CD4-positive, alpha-beta T cell treated with Interleukin-12 subunit alpha and Interleukin-12 subunit beta, for 1 hour (primary cell): Measurements from ENCODE around the gene RRM2.

Experiments used
- DNase-seq: peaks from one replicate; pipeline ENCODE4 v3.0.0-alpha.2; 2020

RRM2 gene

GRCh38 chr2:10160203-10160955 is 37.8 kb downstream of the RRM2 start:
- DNase-seq, result no peak

- DNase-seq, result no peak
Measured at GRCh38 chr2:10161206-10161931, 38.8 kb downstream of the RRM2 start.

DNA sequence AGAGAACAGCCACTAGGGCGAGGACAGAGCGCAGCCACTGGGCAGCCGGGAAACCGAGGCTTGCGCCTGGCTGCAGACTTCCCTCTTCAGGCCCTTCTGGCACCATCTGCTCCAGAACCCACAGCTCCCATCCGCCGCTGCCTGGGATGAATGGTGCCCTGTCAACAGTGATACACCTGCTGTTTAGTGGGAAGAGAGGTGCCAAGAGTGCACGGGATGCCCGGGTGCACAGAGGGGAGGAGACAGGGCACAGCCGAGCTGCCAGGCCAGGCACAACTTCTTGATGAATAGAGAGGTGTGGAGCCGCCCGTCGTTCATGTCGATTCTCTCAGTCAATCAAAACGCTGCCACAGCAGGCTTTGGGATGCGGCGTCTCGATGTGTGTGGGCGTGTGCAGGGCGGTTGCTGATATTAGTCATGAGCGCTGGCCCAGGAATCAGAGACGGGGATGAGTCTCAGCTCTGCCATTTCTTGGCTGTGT is 39.5 kb downstream of the RRM2 start:
- no peak for DNase-seq

- DNase-seq, result no peak
Measured at GRCh38 chr2:10162586-10163497, 40.3 kb downstream of the RRM2 start.

DNA sequence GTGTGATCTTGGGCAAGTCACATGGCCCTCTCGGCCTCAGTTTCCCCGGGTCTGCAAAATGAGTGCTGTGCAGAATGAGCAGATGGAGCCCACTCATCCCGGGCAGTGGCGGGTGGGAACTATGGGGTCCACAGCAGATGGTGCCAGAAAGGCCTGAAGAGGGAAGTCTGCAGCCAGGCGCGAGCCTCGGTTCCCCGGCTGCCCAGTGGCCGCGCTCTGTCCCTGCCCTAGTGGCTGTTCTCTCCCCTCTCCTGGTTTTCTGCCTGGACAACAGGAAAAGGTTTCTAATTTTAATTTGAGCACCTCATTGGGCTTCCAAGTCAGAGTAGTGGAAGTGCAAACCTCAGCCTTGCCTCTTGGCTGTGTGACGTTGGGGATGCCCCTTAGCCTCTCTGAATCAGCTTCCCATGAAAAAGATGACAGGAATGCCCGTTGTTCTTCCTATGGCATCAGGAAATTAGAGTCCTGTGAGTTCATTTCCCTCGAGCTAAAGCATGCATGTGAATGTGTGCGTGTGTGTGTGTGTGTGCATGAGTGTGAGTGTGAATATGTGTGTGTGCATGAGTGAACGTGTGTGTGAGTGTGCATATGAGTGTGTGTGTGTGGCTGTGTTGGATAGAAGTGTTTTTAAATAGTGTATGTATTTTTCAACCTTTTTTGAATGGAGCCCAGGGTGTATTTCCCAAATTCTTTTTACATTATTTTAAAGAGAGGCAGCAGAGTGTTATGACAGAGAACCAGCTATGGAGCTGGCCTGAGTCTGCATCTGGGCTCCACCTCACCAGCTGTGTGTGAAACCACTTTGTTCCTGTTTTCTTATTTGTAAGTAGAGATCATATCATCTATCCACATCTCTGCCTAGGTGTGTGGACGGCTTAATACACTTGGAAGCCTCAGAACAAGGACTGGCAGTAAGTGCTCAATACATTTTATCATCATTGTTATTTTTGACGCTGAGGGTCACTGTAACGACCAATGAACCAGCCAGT is 41.3 kb downstream of the RRM2 start:
- no peak for DNase-seq

- no peak for DNase-seq
Measured at GRCh38 chr2:10164601-10165000, 42.1 kb downstream of the RRM2 start.

- no peak for DNase-seq
Measured at GRCh38 chr2:10165282-10165681, 42.7 kb downstream of the RRM2 start.

- DNase-seq, result no peak
Measured at GRCh38 chr2:10165861-10166675, 43.5 kb downstream of the RRM2 start.

DNA sequence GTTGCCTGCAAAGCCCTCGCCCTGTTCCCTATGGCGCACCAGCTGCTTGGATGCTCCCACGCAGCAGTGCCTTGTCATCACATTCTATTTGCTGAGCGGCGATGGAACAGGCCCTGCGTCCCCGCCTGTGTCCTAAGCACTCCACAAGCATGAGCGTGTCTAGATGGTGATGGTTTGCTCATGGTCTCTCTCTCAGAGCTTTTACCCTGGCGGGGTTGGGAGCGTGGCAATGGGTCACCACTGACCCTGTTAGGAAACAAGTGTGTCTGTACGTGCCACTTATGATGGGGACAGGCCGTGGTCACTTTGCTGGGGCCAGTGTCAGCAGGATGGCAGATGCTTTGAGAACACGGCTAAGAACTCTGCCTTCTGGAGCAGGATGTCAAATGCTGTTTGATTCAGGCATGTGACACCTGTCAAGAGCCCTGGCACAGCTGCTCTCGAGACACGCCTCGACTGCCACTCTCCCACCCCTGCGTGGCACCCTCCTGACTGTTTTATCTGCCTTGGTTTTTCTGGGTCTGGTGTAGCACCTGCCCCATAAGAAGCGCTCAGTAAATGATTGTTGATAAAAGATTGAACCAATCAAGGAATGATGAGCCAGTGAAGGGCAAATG is 44.2 kb downstream of the RRM2 start:
- DNase-seq, result no peak

DNA sequence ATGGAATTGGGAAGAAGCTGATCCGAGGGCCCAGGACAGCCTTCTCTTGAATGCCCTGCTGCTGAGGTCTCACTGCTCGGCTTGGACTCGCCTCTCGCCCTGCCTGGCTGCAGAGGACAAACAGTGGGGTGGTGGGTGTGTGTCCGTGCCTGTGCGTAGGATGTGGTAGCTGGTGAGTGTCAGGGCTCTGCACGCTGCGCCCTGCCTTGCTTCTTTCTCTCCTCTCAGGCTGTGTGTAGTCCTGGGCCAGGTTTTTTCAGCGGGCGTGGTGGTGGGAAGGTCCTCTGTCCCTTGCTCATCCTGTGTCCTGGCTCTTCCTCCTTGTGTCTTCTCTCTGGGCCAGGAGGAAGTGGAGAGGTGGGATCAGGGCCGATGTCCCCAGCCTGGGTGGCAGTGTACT is 44.8 kb downstream of the RRM2 start:
- DNase-seq, result no peak

DNA sequence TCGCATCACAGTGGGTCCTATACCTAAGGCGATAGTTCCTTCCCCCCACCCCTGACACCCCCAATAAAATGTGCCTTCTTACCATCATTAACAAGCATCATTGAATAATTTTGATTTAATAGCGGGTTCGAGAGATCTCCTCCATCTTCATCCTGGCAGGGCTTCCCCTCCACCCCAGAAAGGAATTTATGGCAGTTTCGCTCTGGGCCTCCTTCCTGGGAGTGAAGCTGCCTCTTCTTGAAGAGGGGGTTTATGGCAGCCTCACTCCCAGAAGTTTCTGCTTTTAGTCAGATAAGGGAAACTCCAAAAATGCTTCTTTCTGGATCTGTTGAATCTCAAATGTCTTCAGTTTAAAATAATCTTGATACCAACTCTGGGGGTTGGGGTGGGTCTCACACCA is 45.7 kb downstream of the RRM2 start:
- DNase-seq, result no peak

- no peak for DNase-seq
Measured at GRCh38 chr2:10169053-10169578, 46.6 kb downstream of the RRM2 start.

GRCh38 chr2:10169581-10169980 is 47.0 kb downstream of the RRM2 start:
- DNase-seq, result no peak

DNA sequence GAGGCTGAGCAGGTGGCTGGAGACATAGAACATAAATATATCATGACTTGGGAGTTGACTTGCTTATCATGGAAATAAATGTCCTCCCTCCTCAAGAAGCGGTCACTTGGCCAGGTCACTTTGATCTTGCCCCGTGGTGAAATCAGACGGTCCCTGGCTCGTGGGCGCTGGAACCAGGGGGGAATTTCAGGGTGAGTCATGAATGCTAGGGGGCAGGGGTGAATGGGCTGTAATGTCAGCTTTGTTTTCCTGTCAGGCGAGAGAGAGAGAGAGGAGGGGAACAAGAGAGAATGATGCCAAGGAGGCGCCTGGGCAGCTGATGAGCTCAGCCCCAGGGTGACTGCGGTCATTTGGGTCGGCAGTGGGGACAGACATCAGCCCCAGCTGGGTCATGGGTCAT is 47.7 kb downstream of the RRM2 start:
- DNase-seq, result no peak

DNA sequence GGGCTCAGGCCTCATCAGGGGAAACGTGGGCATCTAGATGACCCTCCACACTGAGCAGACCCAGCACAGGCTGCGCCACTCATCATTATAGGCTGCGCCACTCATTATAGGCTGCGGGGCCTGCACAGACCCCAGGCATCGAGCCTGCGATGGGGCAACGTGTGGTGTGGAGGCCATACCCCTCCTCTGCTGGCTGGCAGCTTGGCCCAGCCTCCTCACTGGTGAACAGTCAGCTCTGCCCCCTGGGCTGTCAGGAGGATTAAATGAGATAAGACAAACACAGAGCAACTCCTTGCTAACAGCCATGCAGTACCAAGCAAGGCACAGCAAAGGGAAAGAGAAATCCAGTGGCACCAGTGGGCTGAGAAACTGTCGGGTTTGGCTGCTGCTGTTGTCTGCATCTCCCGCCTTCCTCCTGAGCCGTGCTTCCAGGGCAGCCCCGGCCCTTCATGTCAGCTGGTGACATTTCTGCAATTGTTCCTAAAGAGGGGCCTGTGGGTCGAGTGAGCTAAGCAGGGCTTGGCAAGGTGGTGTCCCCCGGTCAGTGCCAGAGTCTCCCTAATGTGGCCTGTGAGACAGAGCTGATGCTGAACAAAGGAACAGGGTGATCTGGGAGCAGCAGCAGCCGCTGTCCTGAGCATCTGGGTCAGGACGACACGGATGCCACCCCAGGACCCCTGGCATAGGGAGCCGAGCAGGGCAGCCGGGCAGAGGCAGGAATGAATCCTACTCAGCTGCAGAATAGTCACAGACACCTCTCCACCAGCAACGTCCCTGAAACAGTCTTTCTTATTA is 48.7 kb downstream of the RRM2 start:
- DNase-seq, result no peak

- DNase-seq, result no peak
Measured at GRCh38 chr2:10172033-10172871, 49.7 kb downstream of the RRM2 start.

GRCh38 chr2:10173258-10174005 is 50.9 kb downstream of the RRM2 start:
- DNase-seq, result no peak

DNA sequence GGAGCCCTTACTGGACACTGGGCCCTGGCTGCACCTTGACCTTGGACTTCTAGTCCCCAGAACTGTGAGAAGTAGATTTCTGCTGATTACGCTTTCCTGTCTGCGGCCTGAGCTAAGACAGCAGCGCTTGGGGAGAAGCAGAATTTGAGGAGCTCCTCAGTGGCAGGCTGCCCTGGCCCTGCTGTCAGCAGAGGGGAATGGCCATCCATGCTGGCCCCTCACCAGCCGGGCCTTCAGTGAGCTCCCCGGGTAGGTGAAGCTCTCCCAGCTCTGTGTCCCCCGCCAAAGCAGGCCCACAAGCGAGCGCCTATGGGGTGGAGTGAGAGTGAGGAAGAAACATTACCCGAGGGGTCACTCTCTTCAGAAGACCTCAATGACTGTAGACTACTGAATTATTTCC is 51.6 kb downstream of the RRM2 start:
- no peak for DNase-seq
